Measurements from ENCODE around the gene DPH2.

GRCh38 chr1:43936431-43937151 lies 33.2 kb upstream of the DPH2 start:
- TF ChIP-seq CTCF (IDR thresholded peaks at IDR 0.05) (no peak), POLR2A (IDR thresholded peaks at IDR 0.05) (no peak), POLR2AphosphoS5 (IDR thresholded peaks at IDR 0.05; ENCODE audit: insufficient read depth in 1 of 2, low read depth in 1 of 2) (no peak)
